Stimulated activated CD4-positive, alpha-beta T cell treated with anti-CD3 and anti-CD28 coated beads, Interleukin-2, amount 100 ng/mL, for 4 hours (primary cell): ENCODE data around the gene BABAM2.

ENCODE experiments used
- DNase-seq: peaks from one replicate; pipeline ENCODE4 v3.0.0-alpha.2; 2020; ENCODE audit warnings: low read depth

The BABAM2 gene

DNA sequence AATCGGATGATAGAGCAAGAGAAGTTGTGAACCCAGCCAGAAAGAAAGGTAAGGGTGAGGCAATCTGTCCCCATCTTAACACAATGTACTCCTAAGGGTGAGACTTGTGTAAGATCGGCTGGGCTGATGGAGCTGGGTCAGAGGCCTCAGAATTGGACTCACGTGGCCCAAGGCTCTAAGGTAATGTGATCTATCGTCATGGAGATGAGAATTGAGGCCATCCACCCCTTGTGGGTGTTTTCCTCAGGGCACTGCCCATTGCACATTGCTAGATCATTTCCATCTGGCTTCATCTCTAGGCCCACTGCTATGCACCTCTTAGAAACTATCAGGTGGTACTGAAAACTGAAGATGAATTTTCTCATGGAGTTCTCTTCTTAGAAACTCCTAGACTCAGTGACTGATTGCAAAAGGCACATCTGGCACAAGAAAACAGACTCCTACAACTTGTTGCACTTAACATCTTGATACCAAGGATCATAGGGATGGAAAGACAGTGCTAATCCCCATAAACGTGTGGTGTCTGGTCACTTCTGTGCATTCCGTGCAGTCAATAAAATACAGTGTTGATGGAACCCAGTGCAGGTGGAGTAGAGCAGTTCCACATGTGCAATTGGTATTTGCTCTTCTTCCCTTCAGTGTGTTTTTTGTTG is 273.2 kb downstream of the BABAM2 start:
- no peak for DNase-seq

DNA sequence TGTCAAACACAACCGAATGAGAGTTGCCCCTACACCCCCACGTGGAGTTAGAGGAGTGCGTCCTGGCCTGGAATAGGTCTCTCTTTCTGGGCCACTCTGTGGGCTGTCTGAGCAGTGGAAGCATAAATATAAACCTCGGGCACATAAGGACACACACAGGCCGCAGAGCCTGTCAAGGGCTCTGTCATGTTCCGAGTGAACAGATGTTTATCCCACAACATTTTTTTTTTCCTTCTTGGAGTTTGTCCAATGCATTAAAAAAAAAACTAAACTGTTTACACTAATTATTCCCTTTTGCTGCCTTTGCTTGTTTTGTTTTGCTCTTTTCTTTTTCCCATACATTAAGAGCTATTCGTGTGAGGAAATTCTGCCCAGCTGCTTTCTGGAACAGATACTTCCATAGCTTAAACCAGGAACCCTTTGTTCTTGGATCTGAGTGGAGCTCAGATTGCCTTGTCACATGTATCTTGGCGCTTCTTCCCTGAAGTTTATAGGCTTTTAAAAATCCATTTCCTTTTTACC is 273.8 kb downstream of the BABAM2 start:
- DNase-seq: no peak

DNA sequence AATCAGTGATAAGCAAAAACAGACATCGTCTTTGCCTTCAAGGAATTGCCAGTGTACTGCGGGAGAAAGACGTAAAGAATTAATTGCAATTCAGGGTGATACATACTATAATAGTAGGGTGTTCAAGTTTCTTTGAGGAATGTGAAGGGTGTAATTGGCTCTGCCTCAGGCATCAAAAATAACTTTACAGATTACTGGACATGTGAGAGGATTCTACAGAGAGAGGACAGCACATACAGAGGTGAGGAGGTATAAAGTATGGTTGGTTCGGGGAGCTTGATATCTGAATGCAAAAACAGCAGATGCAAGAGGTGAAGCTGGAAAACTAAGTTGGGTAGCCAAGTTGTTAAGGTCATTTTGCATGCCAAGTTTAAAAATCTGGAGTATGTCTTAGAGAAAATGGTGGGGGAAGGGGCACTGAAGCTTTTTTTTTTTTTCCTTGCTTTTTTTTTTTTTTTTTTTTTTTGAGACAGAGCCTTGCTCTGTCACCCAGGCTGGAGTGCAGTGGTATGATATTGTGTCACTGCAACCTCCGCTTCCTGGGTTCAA is 274.6 kb downstream of the BABAM2 start:
- DNase-seq: no peak

DNA sequence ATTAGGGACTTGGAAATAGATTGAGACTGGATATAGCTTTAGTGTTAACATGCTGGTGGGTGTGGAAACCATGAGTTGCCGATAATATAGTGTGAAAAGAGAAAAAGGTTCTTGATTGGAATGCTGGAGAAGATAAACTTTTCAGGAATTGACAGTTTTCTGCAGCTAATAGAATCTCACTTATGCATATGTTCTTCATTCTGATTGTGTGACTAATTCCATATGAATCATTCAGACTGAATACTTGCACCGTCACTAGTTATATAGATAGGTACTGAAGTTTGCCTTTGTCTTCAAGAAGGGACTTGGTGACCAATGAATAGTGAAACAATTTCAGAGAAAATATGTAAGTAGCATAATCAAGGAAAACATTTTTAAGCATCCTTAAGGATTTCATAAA is 276.4 kb downstream of the BABAM2 start:
- no peak for DNase-seq

DNA sequence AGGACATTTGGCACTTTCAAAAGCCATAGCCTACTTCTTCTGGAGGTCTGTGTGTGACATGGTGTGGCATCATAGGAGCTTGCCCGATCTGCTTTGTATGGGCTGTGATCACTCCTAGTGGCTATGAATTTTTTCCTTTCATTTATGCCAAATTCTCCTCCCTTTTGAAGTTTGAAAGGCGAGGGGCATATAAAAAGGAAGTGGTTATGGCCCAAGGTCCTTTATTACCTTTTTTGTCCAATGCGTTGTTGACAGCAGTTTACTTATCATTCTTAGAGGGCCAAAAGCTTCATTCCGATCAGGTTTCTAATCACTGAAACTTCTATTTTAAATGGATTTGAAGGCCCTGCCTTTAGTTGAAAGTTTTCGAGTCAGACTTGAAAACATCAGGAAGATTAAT is 277.8 kb downstream of the BABAM2 start:
- no peak for DNase-seq

DNA sequence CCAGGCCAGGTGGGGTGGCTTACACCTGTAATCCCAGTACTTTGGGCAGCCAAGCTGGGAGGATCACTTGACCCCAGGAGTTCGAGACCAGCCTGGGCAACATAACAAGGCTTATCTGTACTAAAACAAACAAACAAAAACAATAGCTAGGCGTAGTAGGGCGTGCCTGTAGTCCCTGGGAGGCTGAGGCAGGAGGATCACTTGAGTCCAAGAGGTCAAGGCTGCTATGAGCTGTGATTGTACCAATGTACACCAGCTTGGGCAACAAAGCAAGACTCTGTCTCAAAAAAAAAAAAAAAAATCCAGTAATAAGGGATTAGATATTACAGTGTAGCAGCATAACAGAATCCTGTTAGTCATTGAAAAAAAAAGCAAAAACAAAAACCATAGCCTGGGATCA is 279.0 kb downstream of the BABAM2 start:
- no peak for DNase-seq

DNA sequence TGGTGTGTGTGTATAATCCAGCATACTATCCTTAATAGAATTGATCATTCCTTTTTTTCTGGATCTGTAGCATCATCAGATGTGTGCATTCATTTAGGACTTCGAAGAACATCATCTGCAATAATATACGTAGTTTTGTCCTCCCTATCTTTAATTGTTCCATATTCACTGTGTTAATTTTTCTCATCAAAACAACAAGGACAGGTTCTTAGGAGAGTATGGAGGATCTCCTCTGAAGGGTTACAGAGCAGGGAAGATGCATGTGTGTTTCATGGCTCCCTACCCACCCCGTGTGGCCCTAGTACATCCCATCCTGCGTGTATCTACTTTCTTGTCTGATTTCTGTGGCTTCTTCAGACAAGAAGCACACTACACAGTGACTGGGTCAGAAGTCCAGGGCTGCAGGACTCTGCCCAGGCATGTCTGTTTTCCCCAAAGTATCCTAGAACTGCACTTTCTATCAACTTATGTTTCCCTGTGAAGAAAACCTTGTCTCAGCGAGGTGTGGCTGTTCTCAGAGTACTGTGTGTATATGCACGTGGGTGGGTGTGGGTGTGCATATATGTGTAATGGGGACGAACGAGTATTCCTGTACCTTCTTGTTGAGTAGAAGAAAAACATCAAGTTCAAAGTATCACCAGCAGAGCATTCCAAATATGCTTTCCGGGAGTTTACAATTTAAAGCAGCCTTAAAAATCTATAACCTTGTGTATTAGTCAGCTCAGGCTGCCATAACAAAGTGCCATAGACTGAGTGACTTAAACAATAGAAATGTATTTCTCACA is 281.8 kb downstream of the BABAM2 start:
- DNase-seq: peak; percentile 3

DNA sequence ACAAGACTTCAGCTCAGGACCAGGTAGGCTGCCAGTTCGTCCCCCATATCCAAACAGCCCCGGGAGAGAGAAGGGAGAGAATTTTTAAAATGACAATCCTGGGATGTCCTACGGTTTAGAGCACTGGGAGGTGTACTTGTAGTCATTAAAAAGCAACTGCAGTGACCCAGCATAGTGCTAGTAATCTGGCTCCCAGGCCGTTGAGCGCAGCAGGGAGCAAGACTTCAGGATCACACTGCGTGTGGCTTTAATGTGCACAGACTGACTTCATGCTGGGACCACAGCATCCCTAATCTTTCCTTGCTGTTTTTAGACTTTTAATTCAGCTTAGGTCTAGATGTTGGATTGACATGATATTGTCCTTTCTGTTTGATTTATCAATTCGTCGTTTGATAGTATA is 282.8 kb downstream of the BABAM2 start:
- DNase-seq: no peak

DNA sequence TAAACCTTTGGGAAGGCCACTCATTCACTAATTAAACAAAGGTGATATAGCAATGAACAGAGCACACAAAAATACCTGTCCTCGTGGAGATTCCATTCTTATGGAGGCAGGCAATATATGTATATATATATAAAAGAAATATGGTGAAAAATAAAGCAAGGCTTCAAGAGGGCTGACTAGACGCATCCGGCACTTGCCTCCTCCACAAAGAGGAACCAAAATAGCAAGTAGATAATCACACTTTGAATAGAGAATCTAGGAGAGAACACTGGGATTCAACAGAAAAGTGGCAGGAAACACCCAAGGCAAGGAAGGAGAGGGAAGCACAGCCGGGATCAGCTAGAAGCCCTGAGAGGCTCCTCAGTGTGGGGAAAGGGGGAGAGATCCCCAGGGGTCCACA is 283.7 kb downstream of the BABAM2 start:
- no peak for DNase-seq

DNA sequence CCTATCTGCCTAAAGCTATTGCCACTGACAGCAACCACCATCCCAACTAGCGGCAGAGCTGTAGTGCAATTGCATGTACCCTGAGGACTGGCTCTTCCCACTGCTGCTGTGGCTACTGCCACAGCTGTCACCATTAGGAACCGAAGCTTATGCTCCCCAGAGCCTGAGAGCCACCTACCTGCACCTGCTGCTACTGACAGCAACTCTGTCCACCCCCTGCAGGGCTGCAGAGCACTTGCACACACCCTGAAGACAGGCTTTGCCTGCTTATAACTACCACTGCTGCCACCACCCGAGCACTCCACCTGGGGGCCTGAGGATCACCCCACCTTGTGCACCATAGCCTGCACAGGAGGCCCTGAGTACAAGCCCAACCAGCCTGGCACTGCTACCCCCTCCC is 284.5 kb downstream of the BABAM2 start:
- DNase-seq: no peak

DNA sequence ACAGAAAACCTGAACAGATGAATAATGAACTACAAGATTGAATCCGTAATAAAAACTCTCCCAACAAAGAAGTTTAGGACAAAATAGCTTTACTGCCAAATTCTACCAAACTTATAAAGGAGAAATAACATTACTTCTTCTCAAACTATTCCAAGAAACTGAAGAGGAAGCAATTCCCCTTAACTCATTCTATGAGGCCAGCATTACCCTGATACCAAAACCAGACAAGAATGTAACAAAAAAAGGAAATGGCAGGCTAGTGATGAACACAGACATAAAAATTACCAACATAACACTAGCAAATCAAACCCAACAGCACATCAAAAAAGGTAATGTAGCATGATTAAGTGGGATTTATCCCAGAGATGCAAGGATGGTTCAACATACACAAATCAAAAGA is 288.4 kb downstream of the BABAM2 start:
- no peak for DNase-seq

DNA sequence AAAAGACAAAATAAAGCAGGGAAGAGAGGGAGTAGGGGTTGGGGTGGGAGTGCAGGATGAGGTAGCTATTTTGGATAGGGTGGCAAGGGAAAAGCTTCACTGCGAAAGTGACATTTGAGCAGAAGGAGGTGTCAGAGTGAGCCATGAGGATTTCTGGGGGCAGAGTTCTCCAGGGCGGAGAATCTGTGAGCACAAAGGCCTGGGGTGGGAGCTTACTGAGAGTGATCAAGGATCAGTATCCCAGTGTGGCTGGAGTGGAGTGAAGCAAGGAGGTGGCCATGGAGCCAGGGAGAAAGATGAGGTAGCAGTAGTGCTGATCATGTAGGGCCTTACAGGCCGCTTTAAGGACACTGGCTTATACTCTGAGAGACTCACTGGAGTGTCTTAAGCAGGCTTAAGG is 291.3 kb downstream of the BABAM2 start:
- no peak for DNase-seq

DNA sequence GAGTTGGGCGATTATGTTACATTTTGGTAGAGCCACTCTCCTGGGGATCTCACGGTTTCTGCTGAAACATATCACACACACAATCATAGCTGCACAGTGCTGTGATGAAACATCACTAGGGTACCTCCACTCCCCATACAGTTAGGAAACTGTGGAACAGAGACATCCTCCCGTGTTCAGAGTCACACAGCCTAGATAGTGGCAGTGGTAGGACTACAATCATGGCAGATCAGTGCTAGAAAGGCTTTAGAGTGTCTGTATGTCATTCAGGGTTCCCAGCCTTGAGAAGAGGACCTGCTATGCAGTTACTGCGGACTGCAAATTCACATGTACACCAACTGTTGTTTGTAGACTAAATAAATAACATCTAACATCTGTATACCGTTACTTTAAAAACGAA is 291.8 kb downstream of the BABAM2 start:
- DNase-seq: no peak

DNA sequence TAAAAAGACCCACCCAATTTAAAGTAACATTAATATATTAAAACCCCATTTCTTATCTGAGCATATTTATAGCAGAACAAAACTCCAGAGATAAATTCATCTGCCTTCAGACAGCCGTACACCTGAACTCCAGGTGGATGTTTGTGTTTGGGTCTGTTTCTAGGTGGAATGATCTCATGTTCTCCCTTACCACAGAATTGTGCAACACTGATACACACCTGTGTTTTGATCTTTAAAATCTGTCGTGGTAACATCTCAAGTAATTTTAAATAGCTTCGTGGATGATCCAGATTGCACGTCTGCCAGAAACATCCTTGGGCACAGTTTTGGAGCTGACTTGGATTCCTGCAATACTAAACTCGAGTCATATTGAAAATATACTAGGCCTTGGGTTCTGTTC is 294.6 kb downstream of the BABAM2 start:
- DNase-seq: no peak

DNA sequence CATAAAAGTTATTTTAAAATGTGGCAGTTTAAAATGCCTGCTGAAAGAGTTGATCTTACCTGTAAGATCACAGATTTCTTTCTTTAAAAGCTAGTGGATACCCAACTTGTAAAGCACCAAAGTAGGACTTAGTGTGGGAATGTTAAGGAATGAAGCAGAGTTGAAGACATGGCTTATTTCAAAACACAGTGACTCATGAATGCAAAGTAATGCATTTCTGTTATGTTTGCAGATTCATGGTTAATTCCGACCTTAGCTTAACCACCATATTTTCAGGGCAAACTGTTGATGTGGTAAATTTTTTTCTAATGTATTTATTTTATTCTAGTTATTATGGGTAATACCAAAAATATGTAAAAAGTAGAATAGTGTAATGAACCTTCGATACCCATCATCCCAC is 295.4 kb downstream of the BABAM2 start:
- no peak for DNase-seq

DNA sequence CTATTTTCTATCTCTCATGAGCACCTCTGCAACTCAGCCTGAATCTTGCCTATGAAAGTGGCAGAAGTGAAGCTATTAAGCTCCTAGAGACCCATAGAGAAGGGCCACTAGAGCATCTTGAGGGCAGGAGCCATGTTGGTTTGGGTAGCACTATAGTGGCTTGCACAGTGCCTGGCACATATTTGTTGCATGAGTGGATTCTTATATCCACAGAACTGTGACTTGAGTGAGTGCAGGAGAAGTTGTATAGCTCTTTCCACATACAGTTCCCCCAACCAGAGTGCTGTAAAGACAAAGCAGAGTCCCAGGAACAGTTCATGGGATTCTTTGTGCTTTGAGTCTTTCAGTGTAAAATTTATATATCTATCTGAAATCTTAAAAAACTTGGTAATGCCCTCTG is 296.7 kb downstream of the BABAM2 start:
- no peak for DNase-seq

DNA sequence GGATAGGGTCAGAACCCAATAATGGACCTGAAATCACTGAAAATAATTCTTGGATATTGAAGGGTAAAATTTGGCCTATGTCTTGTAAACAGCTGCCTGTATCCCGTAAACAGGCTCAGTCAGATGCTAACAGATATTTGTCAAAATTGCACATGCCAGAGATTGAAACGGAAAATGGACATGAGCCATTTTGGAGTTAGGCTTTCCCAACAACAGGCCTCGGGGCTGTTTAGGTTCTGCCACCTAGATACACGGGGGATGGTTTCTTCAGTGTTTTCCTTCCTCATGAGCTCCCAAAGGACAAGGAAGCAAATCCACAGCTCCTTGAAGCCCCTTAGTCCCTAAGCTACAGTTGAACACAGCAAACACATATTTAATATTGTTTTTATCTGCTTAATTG is 297.9 kb downstream of the BABAM2 start:
- no peak for DNase-seq

DNA sequence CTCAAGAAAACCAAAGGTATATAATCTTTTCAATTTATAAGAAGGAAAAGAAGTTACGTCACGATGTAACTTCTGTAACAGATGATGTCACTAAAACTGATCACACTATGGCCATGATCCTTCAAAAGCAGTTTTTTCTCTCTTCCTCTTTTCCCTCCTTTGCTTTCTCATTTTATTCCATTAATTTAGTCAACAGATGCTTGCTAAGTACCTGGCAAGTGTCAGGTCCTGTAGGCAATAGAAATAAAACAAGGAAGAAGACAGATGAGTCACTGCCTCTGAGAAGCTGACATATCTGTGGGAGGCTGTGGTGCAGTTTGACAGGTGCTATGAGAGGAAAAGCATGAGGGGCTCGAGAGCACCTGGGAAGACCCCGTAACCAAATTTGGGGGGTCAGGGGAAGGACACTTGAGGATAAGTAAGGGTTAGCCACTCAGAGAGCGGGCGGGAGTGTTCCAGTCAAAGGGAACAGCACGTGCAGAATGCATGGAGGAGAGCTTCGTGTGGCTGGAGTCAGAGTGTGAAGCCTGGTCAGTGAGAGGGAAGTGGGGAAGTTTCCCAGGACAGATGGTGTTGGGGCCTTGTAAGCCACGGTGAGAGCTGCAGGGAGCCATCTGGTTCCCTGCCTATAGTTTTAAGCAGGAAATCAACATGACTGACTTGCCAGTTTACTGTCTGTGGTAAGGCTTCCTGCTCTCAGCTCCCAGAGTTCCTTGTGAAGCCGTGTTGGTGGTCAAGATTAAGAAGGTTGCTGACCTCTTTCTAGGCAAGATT is 303.3 kb downstream of the BABAM2 start:
- DNase-seq: no peak

DNA sequence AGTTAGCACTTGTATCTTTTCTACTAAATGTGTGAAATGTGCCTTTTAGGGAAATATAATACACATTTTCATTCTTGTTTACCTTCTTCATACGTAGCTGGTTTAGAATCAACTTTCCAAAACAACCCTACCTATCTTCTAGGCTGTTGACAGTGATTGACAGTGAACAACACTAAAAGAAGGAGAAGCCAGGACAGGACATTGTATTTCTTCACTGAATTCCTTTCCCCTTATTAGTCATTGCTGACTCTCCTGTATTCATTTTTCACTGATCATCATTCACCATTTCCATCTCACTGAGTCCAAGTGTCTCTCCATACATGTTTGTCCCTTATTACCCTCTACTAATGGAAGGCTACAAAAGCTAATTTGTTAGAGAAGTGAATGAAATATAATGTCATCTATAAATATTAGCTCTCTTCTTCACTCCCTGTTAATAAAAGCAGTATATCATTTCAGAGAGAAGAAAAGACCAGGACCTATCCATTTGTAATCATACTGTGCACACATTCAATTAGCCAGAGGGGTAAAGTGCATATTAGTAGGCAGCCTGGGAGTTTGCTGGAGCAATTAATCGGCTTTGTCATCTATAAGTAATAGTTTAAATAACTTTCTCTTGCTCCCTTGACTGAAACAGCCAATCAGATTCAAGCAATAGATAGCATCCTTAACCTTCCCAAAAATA is 309.6 kb downstream of the BABAM2 start:
- no peak for DNase-seq

DNA sequence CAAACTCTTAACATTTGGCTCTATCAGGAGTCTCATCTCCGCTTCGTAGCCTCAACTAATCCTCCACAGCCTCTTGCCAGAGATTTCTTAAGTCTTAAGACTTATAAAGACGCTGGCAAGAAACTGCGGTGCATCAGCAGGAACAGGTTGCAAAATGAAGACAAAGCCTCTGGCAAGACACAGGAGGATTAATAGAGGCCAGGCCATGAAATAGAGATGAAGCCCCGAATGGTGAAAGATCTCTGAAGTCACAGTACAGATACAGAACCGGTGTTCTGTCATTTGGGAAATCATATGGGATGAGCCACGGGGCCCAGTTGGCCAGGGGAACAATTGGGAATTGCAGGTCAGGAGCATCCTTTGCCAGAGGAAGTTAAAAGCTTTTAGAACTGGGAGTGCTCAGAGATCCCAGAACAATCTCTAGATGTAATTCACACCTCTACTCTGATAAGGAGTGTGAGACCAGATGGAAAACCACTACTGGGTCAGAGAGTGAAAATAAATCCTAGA is 311.2 kb downstream of the BABAM2 start:
- DNase-seq: no peak

DNA sequence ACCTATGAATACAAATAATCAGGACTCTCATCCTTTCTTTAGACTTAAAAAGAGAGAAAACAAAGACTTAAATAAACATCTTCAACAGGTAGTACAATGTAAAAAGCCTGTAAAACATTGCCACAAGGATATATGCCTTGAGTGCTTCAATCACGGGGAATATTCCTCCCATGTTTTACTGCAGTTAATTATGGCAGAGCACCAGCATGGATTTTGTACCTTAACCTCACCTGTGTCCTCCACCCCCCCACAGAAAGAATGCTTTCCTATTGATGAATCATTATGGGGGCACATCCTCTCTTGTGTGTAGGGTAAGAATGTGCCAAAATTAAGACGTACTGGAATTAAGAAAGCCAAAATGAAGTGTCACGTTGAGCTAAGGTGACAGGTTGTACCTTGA is 312.2 kb downstream of the BABAM2 start:
- no peak for DNase-seq

DNA sequence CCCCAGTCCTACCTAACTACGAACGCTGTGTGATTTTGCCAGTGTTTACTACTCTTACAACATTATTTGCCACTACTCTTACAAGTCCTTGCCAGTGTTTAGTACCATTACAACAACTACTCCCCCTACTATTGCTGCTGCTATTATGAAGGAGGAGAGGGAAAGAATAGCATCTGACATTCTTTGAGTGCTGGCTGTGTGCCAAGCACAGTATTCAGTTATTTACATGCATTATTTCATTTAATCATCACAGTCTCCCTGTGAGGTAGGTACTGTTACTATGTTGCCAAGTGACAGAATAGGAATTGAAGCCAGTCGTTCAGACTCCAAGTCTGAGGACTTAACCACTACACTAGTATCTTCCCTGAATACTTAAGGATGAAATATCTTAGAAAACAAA is 316.2 kb downstream of the BABAM2 start:
- no peak for DNase-seq
